ENCODE data around the gene TP53I11. TPM values are rescaled to one million over a fixed set of nuclear protein-coding genes. Genes with fewer than 3 reads are reported as not detected.

Gene TP53I11
- total and polyA plus RNA-seq, 10 donors, result 10.2 to 169 (median 96.2) TPM

GRCh38 chr11:44917741-44918140 is 32.9 kb downstream of the TP53I11 start:
- H3K4me3 ChIP-seq, result no peak overlapping the region
- no peaks in the 10 kb centered on the region for H3K9me3 ChIP-seq
- peaks cover 0 to 5% (median 0%) of the 10 kb centered on the region in 6 donors for H3K36me3 ChIP-seq
- TF ChIP-seq POLR2AphosphoS5 (IDR thresholded peaks at IDR 0.05) (no peak), POLR2A (IDR thresholded peaks at IDR 0.05) (no peak)
- TF ChIP-seq, protein P1, sequence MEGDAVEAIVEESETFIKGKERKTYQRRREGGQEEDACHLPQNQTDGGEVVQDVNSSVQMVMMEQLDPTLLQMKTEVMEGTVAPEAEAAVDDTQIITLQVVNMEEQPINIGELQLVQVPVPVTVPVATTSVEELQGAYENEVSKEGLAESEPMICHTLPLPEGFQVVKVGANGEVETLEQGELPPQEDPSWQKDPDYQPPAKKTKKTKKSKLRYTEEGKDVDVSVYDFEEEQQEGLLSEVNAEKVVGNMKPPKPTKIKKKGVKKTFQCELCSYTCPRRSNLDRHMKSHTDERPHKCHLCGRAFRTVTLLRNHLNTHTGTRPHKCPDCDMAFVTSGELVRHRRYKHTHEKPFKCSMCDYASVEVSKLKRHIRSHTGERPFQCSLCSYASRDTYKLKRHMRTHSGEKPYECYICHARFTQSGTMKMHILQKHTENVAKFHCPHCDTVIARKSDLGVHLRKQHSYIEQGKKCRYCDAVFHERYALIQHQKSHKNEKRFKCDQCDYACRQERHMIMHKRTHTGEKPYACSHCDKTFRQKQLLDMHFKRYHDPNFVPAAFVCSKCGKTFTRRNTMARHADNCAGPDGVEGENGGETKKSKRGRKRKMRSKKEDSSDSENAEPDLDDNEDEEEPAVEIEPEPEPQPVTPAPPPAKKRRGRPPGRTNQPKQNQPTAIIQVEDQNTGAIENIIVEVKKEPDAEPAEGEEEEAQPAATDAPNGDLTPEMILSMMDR (IDR thresholded peaks at IDR 0.05 in 8 of 11, conservative IDR thresholded peaks at IDR 0.05 in 3 of 11), result no peak
- WGBS, 5 donors, result 72 to 89% (median 87%) methylated on average over 4 of the region's 4 CpGs
- no peak for DNase-seq
- no peak overlapping the region for H3K27ac ChIP-seq
- intact Hi-C loops (cut with DNase I; ENCODE audit: low total_unique reads), result no loop called here
- H3K4me1 ChIP-seq, result peaks cover 25 to 48% (median 34%) of the 10 kb centered on the region in 6 donors
- peaks cover 0 to 7% (median 0%) of the 10 kb centered on the region in 7 donors for H3K27me3 ChIP-seq (replicated peaks in 1 of 7)

GRCh38 chr11:44916801-44917385 is 33.8 kb downstream of the TP53I11 start:
- TF ChIP-seq, protein P1 (IDR thresholded peaks at IDR 0.05 in 8 of 11, conservative IDR thresholded peaks at IDR 0.05 in 3 of 11), result no peak
- peak in 1 of 3 donors; percentile 7 for TF ChIP-seq POLR2AphosphoS5 (IDR thresholded peaks at IDR 0.05)
- Histone ChIP-seq H3K4me3 (no peak overlapping the region), H3K27me3 (replicated peaks in 1 of 7) (peaks cover 0 to 7% (median 0%) of the 10 kb centered on the region in 7 donors), H3K36me3 (peaks cover 0 to 5% (median 0%) of the 10 kb centered on the region in 6 donors), H3K4me1 (peaks cover 28 to 57% (median 38%) of the 10 kb centered on the region in 6 donors), H3K27ac (peak overlapping the region in 6 of 8 donors; percentile 11 to 70 (median 29)), H3K9me3 (no peaks in the 10 kb centered on the region)
- 39 to 56% (median 49%) methylated on average over 6 to 10 of the region's 10 CpGs for WGBS, 5 donors
- intact Hi-C loops (cut with DNase I; ENCODE audit: low total_unique reads), result no loop called here
- no peak for DNase-seq

- Histone ChIP-seq H3K27me3 (replicated peaks in 1 of 7) (peaks cover 0 to 7% (median 0%) of the 10 kb centered on the region in 7 donors), H3K4me3 (no peak overlapping the region), H3K4me1 (peaks cover 30 to 63% (median 44%) of the 10 kb centered on the region in 6 donors), H3K36me3 (peaks cover 0 to 5% (median 0%) of the 10 kb centered on the region in 6 donors), H3K27ac (peak overlapping the region in 6 of 8 donors; percentile 11 to 70 (median 29)), H3K9me3 (no peaks in the 10 kb centered on the region)
- no peak for DNase-seq
- intact Hi-C loops (cut with DNase I; ENCODE audit: low total_unique reads), result no loop called here
- WGBS, 5 donors, result 42 to 56% (median 45%) methylated on average over 7 to 8 of the region's 8 CpGs
- TF ChIP-seq, protein P1 (IDR thresholded peaks at IDR 0.05 in 8 of 11, conservative IDR thresholded peaks at IDR 0.05 in 3 of 11), result no peak
- TF ChIP-seq POLR2AphosphoS5 (IDR thresholded peaks at IDR 0.05) (no peak), POLR2A (IDR thresholded peaks at IDR 0.05) (no peak)
These were observed 34.4 kb downstream of the TP53I11 start for GRCh38 chr11:44916331-44916730.

GRCh38 chr11:44915621-44916020 is 35.1 kb downstream of the TP53I11 start:
- intact Hi-C loops (cut with DNase I; ENCODE audit: low total_unique reads), result no loop called here
- TF ChIP-seq, protein P1 (IDR thresholded peaks at IDR 0.05 in 8 of 11, conservative IDR thresholded peaks at IDR 0.05 in 3 of 11), result no peak
- peak in 2 of 3 donors; percentile 9 to 69 for TF ChIP-seq POLR2AphosphoS5 (IDR thresholded peaks at IDR 0.05)
- no peak overlapping the region for H3K4me3 ChIP-seq
- no peaks in the 10 kb centered on the region for H3K9me3 ChIP-seq
- H3K27ac ChIP-seq, result peak overlapping the region in 3 of 8 donors; percentile 28 to 70 (median 59)
- H3K36me3 ChIP-seq, result peaks cover 0 to 5% (median 0%) of the 10 kb centered on the region in 6 donors
- 13 to 42% (median 27%) methylated on average over 10 of the region's 10 CpGs for WGBS, 5 donors
- peak; percentile 85 for DNase-seq
- peaks cover 0 to 7% (median 0%) of the 10 kb centered on the region in 7 donors for H3K27me3 ChIP-seq (replicated peaks in 1 of 7)
- H3K4me1 ChIP-seq, result peaks cover 34 to 70% (median 49%) of the 10 kb centered on the region in 6 donors

Data from spleen (tissue), 11 donors.